ENCODE data around the gene DGKB. TPM values are rescaled to one million over a fixed set of nuclear protein-coding genes. Genes with fewer than 3 reads are reported as not detected.

DGKB gene
- total RNA-seq, 1 experiment from 2014 or later, result not detected

DNA sequence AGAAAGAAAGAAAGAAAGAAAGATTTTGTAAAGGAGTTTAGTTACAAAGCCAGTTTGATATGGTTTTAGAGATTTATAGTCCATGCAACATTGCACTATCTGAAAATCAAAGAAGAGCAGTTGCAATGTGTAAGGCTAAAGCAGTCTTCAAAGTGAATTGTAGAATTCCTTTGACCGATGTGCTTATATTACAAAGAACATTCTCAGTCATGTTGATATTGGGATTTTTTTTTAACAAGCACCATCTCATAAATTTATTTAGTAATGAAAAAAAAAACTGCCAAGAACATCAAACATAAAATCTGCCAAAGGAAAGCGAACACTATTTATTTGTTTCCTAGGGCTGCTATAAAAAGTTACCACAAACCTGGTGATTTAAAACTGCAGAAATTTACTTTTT is 133.3 kb downstream of the DGKB start:
- in situ Hi-C loops (cut with HindIII; ENCODE audit: low pct_unique_long_range_greater_than_20kb, low sequenced_read_pairs), result no loop called here
- DNase-seq (ENCODE audit: low read depth, low spot score) (no peak), ATAC-seq (no peak)
- no TSS peak for BruUV-seq (replicated peaks)
- intact Hi-C loops (cut with micrococcal nuclease; ENCODE audit: unreplicated experiment), result no loop called here
- ChIA-PET POLR2A (no interaction called here), CTCF (no interaction called here)
- Histone ChIP-seq H3K9me3 (ENCODE audit: control insufficient read depth, insufficient read depth, low read depth, low read length) (no peaks in the 10 kb centered on the region), H3K27me3 (ENCODE audit: control insufficient read depth, insufficient read depth, low read length) (no peaks in the 10 kb centered on the region), H3K4me3 (ENCODE audit: low read depth in 2 of 2, low read length in 2 of 2) (no peak overlapping the region), H3K36me3 (ENCODE audit: control insufficient read depth, insufficient read depth, low read length) (no peaks in the 10 kb centered on the region), H3K27ac (ENCODE audit: low read length) (no peak overlapping the region), H3K4me1 (ENCODE audit: control insufficient read depth, insufficient read depth, low read length) (no peaks in the 10 kb centered on the region)
- TF ChIP-seq POLR2AphosphoS5 (IDR thresholded peaks at IDR 0.05; ENCODE audit: low read depth, low read length) (no peak), SIN3A (IDR thresholded peaks at IDR 0.05; ENCODE audit: borderline replicate concordance, insufficient read depth, low read depth, low read length) (no peak), TCF7L2 (IDR thresholded peaks at IDR 0.05; ENCODE audit: low read depth, low read length) (no peak)
- TF ChIP-seq, protein P1, sequence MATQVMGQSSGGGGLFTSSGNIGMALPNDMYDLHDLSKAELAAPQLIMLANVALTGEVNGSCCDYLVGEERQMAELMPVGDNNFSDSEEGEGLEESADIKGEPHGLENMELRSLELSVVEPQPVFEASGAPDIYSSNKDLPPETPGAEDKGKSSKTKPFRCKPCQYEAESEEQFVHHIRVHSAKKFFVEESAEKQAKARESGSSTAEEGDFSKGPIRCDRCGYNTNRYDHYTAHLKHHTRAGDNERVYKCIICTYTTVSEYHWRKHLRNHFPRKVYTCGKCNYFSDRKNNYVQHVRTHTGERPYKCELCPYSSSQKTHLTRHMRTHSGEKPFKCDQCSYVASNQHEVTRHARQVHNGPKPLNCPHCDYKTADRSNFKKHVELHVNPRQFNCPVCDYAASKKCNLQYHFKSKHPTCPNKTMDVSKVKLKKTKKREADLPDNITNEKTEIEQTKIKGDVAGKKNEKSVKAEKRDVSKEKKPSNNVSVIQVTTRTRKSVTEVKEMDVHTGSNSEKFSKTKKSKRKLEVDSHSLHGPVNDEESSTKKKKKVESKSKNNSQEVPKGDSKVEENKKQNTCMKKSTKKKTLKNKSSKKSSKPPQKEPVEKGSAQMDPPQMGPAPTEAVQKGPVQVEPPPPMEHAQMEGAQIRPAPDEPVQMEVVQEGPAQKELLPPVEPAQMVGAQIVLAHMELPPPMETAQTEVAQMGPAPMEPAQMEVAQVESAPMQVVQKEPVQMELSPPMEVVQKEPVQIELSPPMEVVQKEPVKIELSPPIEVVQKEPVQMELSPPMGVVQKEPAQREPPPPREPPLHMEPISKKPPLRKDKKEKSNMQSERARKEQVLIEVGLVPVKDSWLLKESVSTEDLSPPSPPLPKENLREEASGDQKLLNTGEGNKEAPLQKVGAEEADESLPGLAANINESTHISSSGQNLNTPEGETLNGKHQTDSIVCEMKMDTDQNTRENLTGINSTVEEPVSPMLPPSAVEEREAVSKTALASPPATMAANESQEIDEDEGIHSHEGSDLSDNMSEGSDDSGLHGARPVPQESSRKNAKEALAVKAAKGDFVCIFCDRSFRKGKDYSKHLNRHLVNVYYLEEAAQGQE (IDR thresholded peaks at IDR 0.05; ENCODE audit: insufficient read depth in 1 of 2, low read depth in 2 of 2, low read length in 1 of 2), result no peak
- TF ChIP-seq, protein P2, sequence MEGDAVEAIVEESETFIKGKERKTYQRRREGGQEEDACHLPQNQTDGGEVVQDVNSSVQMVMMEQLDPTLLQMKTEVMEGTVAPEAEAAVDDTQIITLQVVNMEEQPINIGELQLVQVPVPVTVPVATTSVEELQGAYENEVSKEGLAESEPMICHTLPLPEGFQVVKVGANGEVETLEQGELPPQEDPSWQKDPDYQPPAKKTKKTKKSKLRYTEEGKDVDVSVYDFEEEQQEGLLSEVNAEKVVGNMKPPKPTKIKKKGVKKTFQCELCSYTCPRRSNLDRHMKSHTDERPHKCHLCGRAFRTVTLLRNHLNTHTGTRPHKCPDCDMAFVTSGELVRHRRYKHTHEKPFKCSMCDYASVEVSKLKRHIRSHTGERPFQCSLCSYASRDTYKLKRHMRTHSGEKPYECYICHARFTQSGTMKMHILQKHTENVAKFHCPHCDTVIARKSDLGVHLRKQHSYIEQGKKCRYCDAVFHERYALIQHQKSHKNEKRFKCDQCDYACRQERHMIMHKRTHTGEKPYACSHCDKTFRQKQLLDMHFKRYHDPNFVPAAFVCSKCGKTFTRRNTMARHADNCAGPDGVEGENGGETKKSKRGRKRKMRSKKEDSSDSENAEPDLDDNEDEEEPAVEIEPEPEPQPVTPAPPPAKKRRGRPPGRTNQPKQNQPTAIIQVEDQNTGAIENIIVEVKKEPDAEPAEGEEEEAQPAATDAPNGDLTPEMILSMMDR (IDR thresholded peaks at IDR 0.05), result no peak

DNA sequence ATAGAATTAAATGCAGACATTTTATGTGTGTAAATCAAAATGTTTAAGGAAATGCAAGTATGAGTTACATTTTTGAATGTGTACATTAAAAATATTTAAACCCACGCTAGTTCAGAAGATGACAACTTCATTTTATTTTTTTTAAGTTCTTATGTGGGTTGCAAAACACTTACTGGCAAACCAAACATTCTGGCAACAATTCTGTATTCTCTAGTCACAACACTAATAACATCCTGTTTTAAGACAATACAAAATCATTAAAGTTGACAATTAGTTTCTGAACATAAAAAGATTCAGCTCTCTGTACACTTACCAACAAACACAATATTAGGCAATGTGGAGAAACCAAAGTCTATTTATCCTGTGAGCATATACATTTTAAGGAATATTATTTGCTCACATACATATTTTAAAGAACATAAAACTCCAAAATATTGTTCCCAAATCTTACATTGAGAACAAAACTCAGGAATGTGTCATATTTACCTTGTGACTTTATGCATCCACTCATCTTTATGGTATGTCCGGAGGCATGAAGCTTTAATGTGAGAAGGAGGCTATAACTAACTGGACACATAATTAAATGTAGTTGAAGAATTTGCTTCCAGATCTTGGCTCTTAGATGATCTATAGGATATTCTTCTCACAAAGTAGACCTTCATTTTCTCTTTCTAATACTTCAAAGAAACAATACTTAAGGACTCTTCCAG is 134.7 kb downstream of the DGKB start:
- Histone ChIP-seq H3K36me3 (ENCODE audit: control insufficient read depth, insufficient read depth, low read length) (no peaks in the 10 kb centered on the region), H3K27me3 (ENCODE audit: control insufficient read depth, insufficient read depth, low read length) (no peaks in the 10 kb centered on the region), H3K4me3 (ENCODE audit: low read depth in 2 of 2, low read length in 2 of 2) (no peak overlapping the region), H3K27ac (ENCODE audit: low read length) (no peak overlapping the region), H3K9me3 (ENCODE audit: control insufficient read depth, insufficient read depth, low read depth, low read length) (no peaks in the 10 kb centered on the region), H3K4me1 (ENCODE audit: control insufficient read depth, insufficient read depth, low read length) (no peaks in the 10 kb centered on the region)
- ATAC-seq, result no peak
- in situ Hi-C loops (cut with HindIII; ENCODE audit: low pct_unique_long_range_greater_than_20kb, low sequenced_read_pairs) (no loop called here), intact Hi-C loops (cut with micrococcal nuclease; ENCODE audit: unreplicated experiment) (no loop called here)
- no peak for DNase-seq (ENCODE audit: low read depth, low spot score)
- CTCF ChIA-PET, result no interaction called here
- no TSS peak for BruUV-seq (replicated peaks)
- TF ChIP-seq POLR2AphosphoS5 (IDR thresholded peaks at IDR 0.05; ENCODE audit: low read depth, low read length), result no peak
- TF ChIP-seq, protein P1 (IDR thresholded peaks at IDR 0.05; ENCODE audit: insufficient read depth in 1 of 2, low read depth in 2 of 2, low read length in 1 of 2), result no peak
- TF ChIP-seq TCF7L2 (IDR thresholded peaks at IDR 0.05; ENCODE audit: low read depth, low read length), result no peak
- TF ChIP-seq SIN3A (IDR thresholded peaks at IDR 0.05; ENCODE audit: borderline replicate concordance, insufficient read depth, low read depth, low read length), result no peak
- TF ChIP-seq, protein P2 (IDR thresholded peaks at IDR 0.05), result no peak
- POLR2A ChIA-PET, result no interaction called here
